ENCODE results near the gene GPR85. TPM values are rescaled to one million over a fixed set of nuclear protein-coding genes. Genes with fewer than 3 reads are reported as not detected.

The GPR85 gene
- total and polyA plus RNA-seq, 2 of the 4 experiments (the other 2 are of a cell fraction), result 1.7 to 5.4 TPM

- TF ChIP-seq MAZ (IDR thresholded peaks at IDR 0.05; ENCODE audit: borderline replicate concordance, low read depth, low read length) (no peak), RFX5 (IDR thresholded peaks at IDR 0.05; ENCODE audit: low read depth, low read length) (no peak), NFE2L2 (IDR thresholded peaks at IDR 0.05; ENCODE audit: low read depth, low read length) (no peak), MAFK (IDR thresholded peaks at IDR 0.05; ENCODE audit: low read depth, low read length) (no peak), POLR2A (IDR thresholded peaks at IDR 0.05; ENCODE audit: low read depth, low read length) (no peak), RCOR1 (IDR thresholded peaks at IDR 0.05; ENCODE audit: insufficient replicate concordance, low read length) (no peak), CHD1 (IDR thresholded peaks at IDR 0.05; ENCODE audit: low read depth, low read length) (no peak), CTCF (conservative IDR thresholded peaks at IDR 0.05; ENCODE audit: low read depth, low read length) (no peak), CEBPB (IDR thresholded peaks at IDR 0.05; ENCODE audit: low read depth, low read length) (no peak), MXI1 (IDR thresholded peaks at IDR 0.05; ENCODE audit: borderline replicate concordance, low read depth, low read length) (no peak), RAD21 (IDR thresholded peaks at IDR 0.05; ENCODE audit: low read length) (no peak), ELK1 (IDR thresholded peaks at IDR 0.05; ENCODE audit: borderline replicate concordance, low read depth, low read length) (no peak), USF2 (IDR thresholded peaks at IDR 0.05; ENCODE audit: low read depth, low read length) (no peak), BHLHE40 (IDR thresholded peaks at IDR 0.05; ENCODE audit: low read depth, low read length) (no peak), FOS (IDR thresholded peaks at IDR 0.05; ENCODE audit: low read depth, low read length) (no peak), SMC3 (IDR thresholded peaks at IDR 0.05; ENCODE audit: low read depth, low read length) (no peak)
Observed at GRCh38 chr7:113122744-113123143, 36.1 kb upstream of the GPR85 start.

More at GRCh38 chr7:113122744-113123143, 36.1 kb upstream of the GPR85 start:
- Histone ChIP-seq H3K27ac (ENCODE audit: insufficient read depth, low read length) (no peak overlapping the region), H4K20me1 (ENCODE audit: insufficient read depth, low read length) (no peaks in the 10 kb centered on the region), H3K23ac (ENCODE audit: low read depth, low read length) (no peak overlapping the region), H3K4ac (ENCODE audit: low read depth, low read length) (no peak overlapping the region), H2BK20ac (ENCODE audit: low read depth, low read length) (no peak overlapping the region), H3K9me3 (ENCODE audit: control insufficient read depth, insufficient read depth, low read length) (no peaks in the 10 kb centered on the region), H3K36me3 (ENCODE audit: control insufficient read depth, insufficient read depth, low read length) (no peaks in the 10 kb centered on the region), H3K4me1 (ENCODE audit: control insufficient read depth, insufficient read depth, low read length) (no peaks in the 10 kb centered on the region; the same call in 1 of the 2 replicates), H3K4me2 (ENCODE audit: low read depth, low read length) (no peak overlapping the region), H2BK15ac (ENCODE audit: low read depth, low read length) (no peak overlapping the region), H2AFZ (replicated peaks; ENCODE audit: low read length, poor library complexity) (no peak overlapping the region), H2BK120ac (ENCODE audit: low read depth, low read length) (no peak overlapping the region), H4K8ac (ENCODE audit: low read depth in 2 of 2, low read length in 2 of 2) (no peak overlapping the region), H4K5ac (ENCODE audit: low read depth, low read length) (no peak overlapping the region), H3K27me3 (ENCODE audit: control insufficient read depth, insufficient read depth, low read length) (no peaks in the 10 kb centered on the region), H3K79me1 (ENCODE audit: low read depth in 1 of 2, low read length in 2 of 2) (peaks cover under 1 to 1% of the 10 kb centered on the region in 2 experiments; a peak in 1 of 4 replicates), H3K9ac (ENCODE audit: low read depth, low read length) (no peak overlapping the region), H3K4me3 (ENCODE audit: insufficient read depth, low read depth, low read length) (no peak overlapping the region), H2BK5ac (ENCODE audit: low read depth, low read length, poor library complexity, severe bottlenecking) (no peak overlapping the region), H3K9me1 (ENCODE audit: insufficient read depth, low read length) (no peaks in the 10 kb centered on the region), H3K56ac (ENCODE audit: extremely low read depth, insufficient read depth, low read length) (no peak overlapping the region), H3K14ac (replicated peaks; ENCODE audit: low read depth, low read length) (no peak overlapping the region), H2AK9ac (replicated peaks; ENCODE audit: low read depth, low read length, poor library complexity) (no peak overlapping the region), H2AK5ac (ENCODE audit: low read depth, low read length) (no peak overlapping the region), H4K91ac (ENCODE audit: insufficient read depth, low read depth, low read length) (no peak overlapping the region), H3K18ac (ENCODE audit: low read depth, low read length) (no peak overlapping the region)
- POLR2A ChIA-PET (ENCODE audit: unreplicated experiment), result no interaction called here
- dilution Hi-C loops (cut with HindIII; ENCODE audit: low sequenced_read_pairs, unreplicated experiment), result no loop called here
- CTCF ChIA-PET, result no interaction called here
- in situ Hi-C loops (cut with MboI; ENCODE audit: low sequenced_read_pairs), result no loop called here
- ATAC-seq (ENCODE audit: low read depth) (no peak), DNase-seq (no peak)
- no TSS peak for BruUV-seq (replicated peaks)
- intact Hi-C loops (cut with micrococcal nuclease), result no loop called here

Data from IMR-90 (cell line).